GM12872 (cell line): ENCODE results near the gene LKAAEAR1.

ENCODE experiments used
- CTCF ChIP-seq: IDR thresholded peaks from 3 replicates; pipeline ENCODE4 v1.5.1; 2011; ENCODE audit warnings: low read depth, mild to moderate bottlenecking, low read length, moderate library complexity; ENCODE audit not compliant: insufficient read depth

The LKAAEAR1 gene

GRCh38 chr20:64101731-64102621, 17.8 kb upstream of the LKAAEAR1 start:
- TF ChIP-seq CTCF: peak; percentile 73

- TF ChIP-seq CTCF: no peak
Observed at GRCh38 chr20:64100946-64101688, 16.9 kb upstream of the LKAAEAR1 start.

- TF ChIP-seq CTCF: no peak
Observed at GRCh38 chr20:64100566-64100888, 16.3 kb upstream of the LKAAEAR1 start.

- TF ChIP-seq CTCF: no peak
Observed at GRCh38 chr20:64099880-64100565, 15.8 kb upstream of the LKAAEAR1 start.

DNA sequence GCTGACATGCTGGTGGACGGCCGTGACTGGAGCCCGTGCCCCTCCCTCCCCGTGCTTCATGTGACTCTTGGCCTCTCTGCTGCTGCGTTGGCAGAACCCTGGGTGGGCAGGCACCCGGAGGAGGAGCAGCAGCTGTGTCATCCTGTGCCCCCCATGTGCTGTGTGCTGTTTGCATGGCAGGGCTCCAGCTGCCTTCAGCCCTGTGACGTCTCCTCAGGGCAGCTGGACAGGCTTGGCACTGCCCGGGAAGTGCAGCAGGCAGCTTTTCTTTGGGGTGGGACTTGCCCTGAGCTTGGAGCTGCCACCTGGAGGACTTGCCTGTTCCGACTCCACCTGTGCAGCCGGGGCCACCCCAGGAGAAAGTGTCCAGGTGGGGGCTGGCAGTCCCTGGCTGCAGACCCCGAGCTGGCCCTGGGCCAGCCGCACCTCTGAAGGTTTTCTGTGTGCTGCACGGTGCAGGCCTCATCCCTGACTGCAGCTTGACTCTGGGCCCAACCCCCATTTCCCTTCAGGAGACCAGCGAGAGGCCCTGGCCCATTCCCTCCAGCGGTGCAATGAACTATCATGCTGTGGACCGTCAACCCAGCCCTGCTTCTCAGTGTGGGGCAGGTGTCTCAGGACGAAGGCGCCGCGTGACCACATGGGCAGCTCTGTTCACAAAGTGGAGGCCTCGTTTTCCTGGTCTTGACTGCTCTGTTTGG, 15.0 kb upstream of the LKAAEAR1 start:
- TF ChIP-seq CTCF: no peak

GRCh38 chr20:64098471-64099013, 14.3 kb upstream of the LKAAEAR1 start:
- TF ChIP-seq CTCF: no peak
